Coronary artery (tissue), 2 donors: Measurements from ENCODE around the gene DZANK1.
"Not testable (repeated sequence)": the region's sequence is repeated elsewhere in the genome, so short reads cannot be mapped to it uniquely, and the experiment has no call there.

ENCODE experiments used
- DNase-seq: peaks from one replicate; pipeline ENCODE4 v3.0.0-alpha.2; 2017; ENCODE audit warnings: low spot score
- H3K27ac ChIP-seq, 2 donors: fragments of 200-600 bp; sonication (generic); one replicate each; pipeline ENCODE4 v1.5.1; 2016 to 2019
- H3K4me3 ChIP-seq: fragments of 200-600 bp; sonication (generic); 2 replicates; pipeline ENCODE4 v1.5.1; 2016; ENCODE audit warnings: mild to moderate bottlenecking, moderate library complexity
- CTCF ChIP-seq: fragments of 200-600 bp; sonication (generic); IDR thresholded peaks from one replicate; pipeline ENCODE4 v1.5.1; 2019; ENCODE audit warnings: antibody characterized with exemption

DZANK1 gene

GRCh38 chr20:18380908-18381529 is 85.8 kb downstream of the DZANK1 start:
- no peak for DNase-seq
- no peak overlapping the region for H3K27ac ChIP-seq
- TF ChIP-seq CTCF, result no peak
- no peak overlapping the region for H3K4me3 ChIP-seq

GRCh38 chr20:18377896-18378481 is 88.8 kb downstream of the DZANK1 start:
- TF ChIP-seq CTCF, result no peak
- DNase-seq, result no peak

GRCh38 chr20:18375551-18375950 is 91.3 kb downstream of the DZANK1 start:
- H3K27ac ChIP-seq, DNase-seq, H3K4me3 ChIP-seq: not testable (repeated sequence)

More at GRCh38 chr20:18377896-18378481, 88.8 kb downstream of the DZANK1 start:
- H3K27ac ChIP-seq, result no peak overlapping the region
- no peak overlapping the region for H3K4me3 ChIP-seq

GRCh38 chr20:18372296-18372695 is 94.5 kb downstream of the DZANK1 start:
- DNase-seq, result no peak
- Histone ChIP-seq H3K4me3 (no peak overlapping the region), H3K27ac (no peak overlapping the region)
- TF ChIP-seq CTCF, result no peak

- no peak for TF ChIP-seq CTCF
- no peak for DNase-seq
- no peak overlapping the region for H3K27ac ChIP-seq
- H3K4me3 ChIP-seq, result no peak overlapping the region
Measured at GRCh38 chr20:18364768-18365167, 102.1 kb downstream of the DZANK1 start.

GRCh38 chr20:18363708-18364107 is 103.1 kb downstream of the DZANK1 start:
- Histone ChIP-seq H3K27ac (no peak overlapping the region), H3K4me3 (no peak overlapping the region)
- TF ChIP-seq CTCF, result no peak
- DNase-seq, result no peak

- DNase-seq, result no peak
- no peak for TF ChIP-seq CTCF
- Histone ChIP-seq H3K27ac (no peak overlapping the region), H3K4me3 (no peak overlapping the region)
Measured at GRCh38 chr20:18362916-18363315, 103.9 kb downstream of the DZANK1 start.
